ENCODE data around the gene ZMIZ2. TPM values are rescaled to one million over a fixed set of nuclear protein-coding genes. Genes with fewer than 3 reads are reported as not detected.

ZMIZ2 gene
- total and polyA plus RNA-seq, 9 of the 15 experiments (the other 6 are each of a cell fraction or from before 2014, with no cell fraction given) = 0.13 to 40.3 (median 4.9) TPM

DNA sequence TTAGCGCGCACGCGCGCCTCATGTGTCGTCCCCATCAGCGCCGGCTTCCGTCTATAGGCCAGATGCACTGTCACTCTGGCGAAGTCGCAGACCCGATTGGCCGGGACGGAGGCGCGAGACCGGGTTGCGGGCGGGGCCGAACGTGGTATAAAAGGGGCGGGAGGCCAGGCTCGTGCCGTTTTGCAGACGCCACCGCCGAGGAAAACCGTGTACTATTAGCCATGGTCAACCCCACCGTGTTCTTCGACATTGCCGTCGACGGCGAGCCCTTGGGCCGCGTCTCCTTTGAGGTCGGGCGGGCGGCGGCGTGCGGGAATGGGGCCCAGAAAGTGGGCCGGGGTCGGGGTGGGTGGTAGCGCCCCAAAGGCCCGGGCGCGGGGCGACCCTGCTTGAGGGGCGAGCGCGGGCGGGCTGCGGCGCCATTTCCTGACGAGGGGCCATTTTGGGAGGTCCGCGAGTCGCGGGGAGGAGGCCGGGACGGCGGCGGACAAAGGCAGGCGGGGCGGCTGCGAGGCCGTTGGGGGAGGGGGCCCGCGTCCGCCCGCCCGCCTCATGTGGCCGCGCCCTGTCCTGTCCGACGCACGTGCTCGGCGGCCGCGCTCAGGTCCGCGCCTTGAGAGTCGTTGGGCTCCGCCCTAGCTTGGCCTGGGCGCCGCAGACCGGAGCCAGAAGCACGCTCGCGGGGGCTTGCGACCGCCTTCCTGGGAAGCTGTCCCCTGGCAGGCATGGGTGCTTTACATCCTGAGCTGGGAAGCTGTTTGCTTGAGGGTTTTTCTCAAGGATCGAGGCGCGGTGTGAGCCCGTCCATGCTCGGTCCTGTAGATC, 48.1 kb downstream of the ZMIZ2 start, which contains the start of gene PPIA (continued):
- TF ChIP-seq TSHZ1 (CRISPR knock-in tag; IDR thresholded peaks at IDR 0.05) (no peak), CHD1 (IDR thresholded peaks at IDR 0.05; ENCODE audit: low read length) (peak; percentile 94), ZNF253 (CRISPR knock-in tag; conservative IDR thresholded peaks at IDR 0.05) (no peak), ETS2 (tag; IDR thresholded peaks at IDR 0.05; ENCODE audit: borderline replicate concordance, poor library complexity, severe bottlenecking) (no peak), SRSF3 (IDR thresholded peaks at IDR 0.05; ENCODE audit: insufficient read depth, low read length) (peak; percentile 58; the same call in 1 of the 2 replicates), E2F1 (CRISPR knock-in tag; IDR thresholded peaks at IDR 0.05) (peak; percentile 96), MYC (IDR thresholded peaks at IDR 0.05; ENCODE audit: low read depth, low read length) (peak; percentile 99), MYC (CRISPR knock-in tag; IDR thresholded peaks at IDR 0.05; ENCODE audit: borderline replicate concordance, low read depth) (peak; percentile 94), MXD1 (CRISPR knock-in tag; IDR thresholded peaks at IDR 0.05; ENCODE audit: borderline replicate concordance, poor library complexity, severe bottlenecking) (peak; percentile 90), ZNF76 (CRISPR knock-in tag; IDR thresholded peaks at IDR 0.05; ENCODE audit: borderline replicate concordance) (0 out of 2 replicates have a peak, but pooled peaks have one; percentile 49), ZNF766 (CRISPR knock-in tag; conservative IDR thresholded peaks at IDR 0.05) (no peak)
- TF ChIP-seq, protein P1, sequence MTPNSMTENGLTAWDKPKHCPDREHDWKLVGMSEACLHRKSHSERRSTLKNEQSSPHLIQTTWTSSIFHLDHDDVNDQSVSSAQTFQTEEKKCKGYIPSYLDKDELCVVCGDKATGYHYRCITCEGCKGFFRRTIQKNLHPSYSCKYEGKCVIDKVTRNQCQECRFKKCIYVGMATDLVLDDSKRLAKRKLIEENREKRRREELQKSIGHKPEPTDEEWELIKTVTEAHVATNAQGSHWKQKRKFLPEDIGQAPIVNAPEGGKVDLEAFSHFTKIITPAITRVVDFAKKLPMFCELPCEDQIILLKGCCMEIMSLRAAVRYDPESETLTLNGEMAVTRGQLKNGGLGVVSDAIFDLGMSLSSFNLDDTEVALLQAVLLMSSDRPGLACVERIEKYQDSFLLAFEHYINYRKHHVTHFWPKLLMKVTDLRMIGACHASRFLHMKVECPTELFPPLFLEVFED (CRISPR knock-in tag; conservative IDR thresholded peaks at IDR 0.05) = 0 out of 2 replicates have a peak, but pooled peaks have one; percentile 48
- TF ChIP-seq, protein P2, sequence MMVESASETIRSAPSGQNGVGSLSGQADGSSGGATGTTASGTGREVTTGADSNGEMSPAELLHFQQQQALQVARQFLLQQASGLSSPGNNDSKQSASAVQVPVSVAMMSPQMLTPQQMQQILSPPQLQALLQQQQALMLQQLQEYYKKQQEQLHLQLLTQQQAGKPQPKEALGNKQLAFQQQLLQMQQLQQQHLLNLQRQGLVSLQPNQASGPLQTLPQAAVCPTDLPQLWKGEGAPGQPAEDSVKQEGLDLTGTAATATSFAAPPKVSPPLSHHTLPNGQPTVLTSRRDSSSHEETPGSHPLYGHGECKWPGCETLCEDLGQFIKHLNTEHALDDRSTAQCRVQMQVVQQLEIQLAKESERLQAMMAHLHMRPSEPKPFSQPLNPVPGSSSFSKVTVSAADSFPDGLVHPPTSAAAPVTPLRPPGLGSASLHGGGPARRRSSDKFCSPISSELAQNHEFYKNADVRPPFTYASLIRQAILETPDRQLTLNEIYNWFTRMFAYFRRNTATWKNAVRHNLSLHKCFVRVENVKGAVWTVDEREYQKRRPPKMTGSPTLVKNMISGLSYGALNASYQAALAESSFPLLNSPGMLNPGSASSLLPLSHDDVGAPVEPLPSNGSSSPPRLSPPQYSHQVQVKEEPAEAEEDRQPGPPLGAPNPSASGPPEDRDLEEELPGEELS (CRISPR knock-in tag; IDR thresholded peaks at IDR 0.05; ENCODE audit: borderline replicate concordance) = no peak
- TF ChIP-seq, protein P3, sequence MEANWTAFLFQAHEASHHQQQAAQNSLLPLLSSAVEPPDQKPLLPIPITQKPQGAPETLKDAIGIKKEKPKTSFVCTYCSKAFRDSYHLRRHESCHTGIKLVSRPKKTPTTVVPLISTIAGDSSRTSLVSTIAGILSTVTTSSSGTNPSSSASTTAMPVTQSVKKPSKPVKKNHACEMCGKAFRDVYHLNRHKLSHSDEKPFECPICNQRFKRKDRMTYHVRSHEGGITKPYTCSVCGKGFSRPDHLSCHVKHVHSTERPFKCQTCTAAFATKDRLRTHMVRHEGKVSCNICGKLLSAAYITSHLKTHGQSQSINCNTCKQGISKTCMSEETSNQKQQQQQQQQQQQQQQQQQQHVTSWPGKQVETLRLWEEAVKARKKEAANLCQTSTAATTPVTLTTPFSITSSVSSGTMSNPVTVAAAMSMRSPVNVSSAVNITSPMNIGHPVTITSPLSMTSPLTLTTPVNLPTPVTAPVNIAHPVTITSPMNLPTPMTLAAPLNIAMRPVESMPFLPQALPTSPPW (CRISPR knock-in tag; IDR thresholded peaks at IDR 0.05) = peak; percentile 72
